GM18873 (cell line): Measurements from ENCODE around the gene AP5S1.
"Not testable (repeated sequence)": the region's sequence is repeated elsewhere in the genome, so short reads cannot be mapped to it uniquely, and the experiment has no call there.

Experiments
- ATAC-seq: cut with Tn5 transposase; IDR thresholded peaks from one replicate; pipeline ENCODE4 v1.9.1; 2021; ENCODE audit warnings: mild to moderate bottlenecking, moderate library complexity, moderate number of reproducible peaks; ENCODE audit not compliant: unreplicated experiment, low FRiP score

AP5S1 gene

GRCh38 chr20:3842348-3842930, 22.1 kb downstream of the AP5S1 start:
- ATAC-seq: no peak

- no peak for ATAC-seq
These were observed 23.1 kb downstream of the AP5S1 start for GRCh38 chr20:3843490-3843889.

- not testable (repeated sequence) for ATAC-seq
These were observed 23.8 kb downstream of the AP5S1 start for GRCh38 chr20:3843990-3844619.

GRCh38 chr20:3846378-3846739, 26.0 kb downstream of the AP5S1 start:
- ATAC-seq: no peak

- ATAC-seq: peak; percentile 69
These were observed 26.5 kb downstream of the AP5S1 start, which contains the start of gene MAVS for GRCh38 chr20:3846740-3847428. TSS of gene MAVS (plus strand) at chr20:3846834. CDS start at chr20:3854625, 7,791 bp downstream.

GRCh38 chr20:3847429-3847940, 27.1 kb downstream of the AP5S1 start:
- ATAC-seq: no peak

- no peak for ATAC-seq
These were observed 28.2 kb downstream of the AP5S1 start for GRCh38 chr20:3848565-3848964.

GRCh38 chr20:3854462-3854871, 34.1 kb downstream of the AP5S1 start:
- ATAC-seq: no peak

GRCh38 chr20:3857405-3857804, 37.1 kb downstream of the AP5S1 start:
- ATAC-seq: no peak

- no peak for ATAC-seq
These were observed 38.3 kb downstream of the AP5S1 start for GRCh38 chr20:3858689-3859088.

GRCh38 chr20:3861191-3861590, 40.8 kb downstream of the AP5S1 start:
- ATAC-seq: no peak

GRCh38 chr20:3862333-3862732, 42.0 kb downstream of the AP5S1 start:
- ATAC-seq: no peak

GRCh38 chr20:3863317-3863716, 43.0 kb downstream of the AP5S1 start:
- no peak for ATAC-seq

- ATAC-seq: no peak
These were observed 44.2 kb downstream of the AP5S1 start for GRCh38 chr20:3864518-3864917.

- ATAC-seq: no peak
These were observed 45.0 kb downstream of the AP5S1 start for GRCh38 chr20:3865152-3865886.

- no peak for ATAC-seq
These were observed 45.6 kb downstream of the AP5S1 start for GRCh38 chr20:3865887-3866407.

GRCh38 chr20:3866464-3866863, 46.1 kb downstream of the AP5S1 start:
- no peak for ATAC-seq

GRCh38 chr20:3867802-3868201, 47.5 kb downstream of the AP5S1 start:
- no peak for ATAC-seq

GRCh38 chr20:3869839-3870634, 49.7 kb downstream of the AP5S1 start:
- no peak for ATAC-seq
